Keratinocyte (primary cell): ENCODE measurements around the gene PARD3B. TPM values are rescaled to one million over a fixed set of nuclear protein-coding genes. Genes with fewer than 3 reads are reported as not detected.
A peak's percentile ranks its signal among the peaks of the same experiment; 100 is the strongest.

Experiments
- DNase-seq: peaks from one replicate; pipeline ENCODE4 v3.0.0-alpha.2; 2011; ENCODE audit warnings: low read depth, missing footprints, low spot score
- FAIRE-seq: peaks from 2 replicates; lab custom pipeline; 2011; peaks lifted over from hg19 to GRCh38; lab: Jason Lieb, UNC
- H2AFZ ChIP-seq: 2 replicates; pipeline ENCODE4 v1.6.0; 2012; ENCODE audit warnings: low read length, control low read depth, inconsistent platforms; ENCODE audit not compliant: control insufficient read depth
- H3K27ac ChIP-seq: 2 replicates; pipeline ENCODE4 v1.5.1; 2011; ENCODE audit warnings: low read length; ENCODE audit not compliant: control insufficient read depth, insufficient read depth
- H3K27me3 ChIP-seq: 3 replicates; pipeline ENCODE4 v1.6.0; 2011; ENCODE audit warnings: low read length; ENCODE audit not compliant: control insufficient read depth, insufficient read depth; ENCODE audit errors: extremely low read depth
- H3K36me3 ChIP-seq, 2 experiments: 2 replicates in 1 of 2; 3 replicates in 1 of 2; pipeline ENCODE4 v1.5.1; 2011; ENCODE audit warnings: low read length in 2 of 2, mild to moderate bottlenecking in 1 of 2; ENCODE audit not compliant: control insufficient read depth in 2 of 2, insufficient read depth in 2 of 2; ENCODE audit errors: extremely low read depth in 1 of 2
- H3K4me1 ChIP-seq: 3 replicates; pipeline ENCODE4 v1.5.1; 2011; ENCODE audit warnings: low read length; ENCODE audit not compliant: control insufficient read depth, insufficient read depth; ENCODE audit errors: extremely low read depth
- H3K4me2 ChIP-seq: 3 replicates; pipeline ENCODE4 v1.6.0; 2011; ENCODE audit warnings: low read depth, low read length; ENCODE audit not compliant: control insufficient read depth, insufficient read depth; ENCODE audit errors: extremely low read depth
- H3K4me3 ChIP-seq, 3 experiments: fragments of 200-600 bp in 1 of 3; sonication (generic) in 1 of 3; 2 replicates in 2 of 3; 3 replicates in 1 of 3; pipeline ENCODE4 v1.5.1; 2011 to 2016; ENCODE audit warnings: low read length in 3 of 3, mild to moderate bottlenecking in 3 of 3, control low read depth in 2 of 3, inconsistent platforms in 1 of 3, low read depth in 1 of 3, mixed read lengths in 1 of 3, mixed run types in 1 of 3, moderate library complexity in 1 of 3; ENCODE audit not compliant: control insufficient read depth in 2 of 3, insufficient read depth in 2 of 3; ENCODE audit errors: extremely low read depth in 1 of 3
- H3K79me2 ChIP-seq: 2 replicates; pipeline ENCODE4 v1.6.0; 2012; ENCODE audit warnings: low read length; ENCODE audit not compliant: control insufficient read depth, insufficient read depth
- H3K9ac ChIP-seq: 3 replicates; pipeline ENCODE4 v1.6.0; 2011; ENCODE audit warnings: low read length; ENCODE audit not compliant: control insufficient read depth, insufficient read depth; ENCODE audit errors: extremely low read depth
- H3K9me1 ChIP-seq: 3 replicates; pipeline ENCODE4 v1.6.0; 2011; ENCODE audit warnings: low read length; ENCODE audit not compliant: control insufficient read depth, insufficient read depth; ENCODE audit errors: extremely low read depth
- H3K9me3 ChIP-seq: 2 replicates; pipeline ENCODE4 v1.5.1; 2012; ENCODE audit warnings: low read depth, low read length; ENCODE audit not compliant: control insufficient read depth
- H4K20me1 ChIP-seq: 3 replicates; pipeline ENCODE4 v1.6.0; 2011; ENCODE audit warnings: low read length; ENCODE audit not compliant: control insufficient read depth, insufficient read depth; ENCODE audit errors: extremely low read depth
- EZH2 ChIP-seq: IDR thresholded peaks from one replicate; pipeline ENCODE4 v1.6.1; 2012; ENCODE audit warnings: inconsistent platforms, mild to moderate bottlenecking, low read length, moderate library complexity
- dilution Hi-C: fragments of 300-500 bp; cut with MboI; formaldehyde crosslinking; loops from one replicate; pipeline ENCODE4 v1.7.0; 2020; ENCODE audit warnings: low sequenced_read_pairs; ENCODE audit not compliant: extremely low pct_ligation_motif_present
- polyA minus RNA-seq, 3 experiments: library from RNA; depleted of rRNA, polyadenylated mRNA; stranded (reverse); fragments of >200 nt; gene quantifications; 1 replicate in 1 of 3; 2 replicates in 1 of 3; 3 replicates in 1 of 3; pipeline ENCODE4 v1.2.3, GENCODE V29; 2011
- polyA plus RNA-seq, 5 experiments: library from polyadenylated mRNA; depleted of rRNA in 3 of 5; stranded (reverse) in 3 of 5; stranded (forward) in 1 of 5; unstranded in 1 of 5; fragments of >200 nt; gene quantifications; 1 replicate in 1 of 5; 2 replicates in 3 of 5; 3 replicates in 1 of 5; pipeline versions ENCODE4 v1.2.1 to v1.2.3, GENCODE V29; 2011 to 2012; ENCODE audit warnings: missing spikeins in 2 of 5, low read depth in 1 of 5, low replicate concordance in 1 of 5
- TF ChIP-seq, protein P1 (sequence below), 3 experiments: IDR thresholded peaks in 1 of 3; conservative IDR thresholded peaks in 1 of 3; optimal IDR thresholded peaks in 1 of 3; 2 replicates in 2 of 3; 3 replicates in 1 of 3; pipeline versions ENCODE3 to v1.5.1; 2011; ENCODE audit warnings: low read length in 3 of 3, mild to moderate bottlenecking in 3 of 3, moderate library complexity in 2 of 3, control low read depth in 1 of 3, inconsistent platforms in 1 of 3; ENCODE audit not compliant: insufficient read depth in 2 of 3; ENCODE audit errors: extremely low read depth in 1 of 3

The PARD3B gene, protein sequence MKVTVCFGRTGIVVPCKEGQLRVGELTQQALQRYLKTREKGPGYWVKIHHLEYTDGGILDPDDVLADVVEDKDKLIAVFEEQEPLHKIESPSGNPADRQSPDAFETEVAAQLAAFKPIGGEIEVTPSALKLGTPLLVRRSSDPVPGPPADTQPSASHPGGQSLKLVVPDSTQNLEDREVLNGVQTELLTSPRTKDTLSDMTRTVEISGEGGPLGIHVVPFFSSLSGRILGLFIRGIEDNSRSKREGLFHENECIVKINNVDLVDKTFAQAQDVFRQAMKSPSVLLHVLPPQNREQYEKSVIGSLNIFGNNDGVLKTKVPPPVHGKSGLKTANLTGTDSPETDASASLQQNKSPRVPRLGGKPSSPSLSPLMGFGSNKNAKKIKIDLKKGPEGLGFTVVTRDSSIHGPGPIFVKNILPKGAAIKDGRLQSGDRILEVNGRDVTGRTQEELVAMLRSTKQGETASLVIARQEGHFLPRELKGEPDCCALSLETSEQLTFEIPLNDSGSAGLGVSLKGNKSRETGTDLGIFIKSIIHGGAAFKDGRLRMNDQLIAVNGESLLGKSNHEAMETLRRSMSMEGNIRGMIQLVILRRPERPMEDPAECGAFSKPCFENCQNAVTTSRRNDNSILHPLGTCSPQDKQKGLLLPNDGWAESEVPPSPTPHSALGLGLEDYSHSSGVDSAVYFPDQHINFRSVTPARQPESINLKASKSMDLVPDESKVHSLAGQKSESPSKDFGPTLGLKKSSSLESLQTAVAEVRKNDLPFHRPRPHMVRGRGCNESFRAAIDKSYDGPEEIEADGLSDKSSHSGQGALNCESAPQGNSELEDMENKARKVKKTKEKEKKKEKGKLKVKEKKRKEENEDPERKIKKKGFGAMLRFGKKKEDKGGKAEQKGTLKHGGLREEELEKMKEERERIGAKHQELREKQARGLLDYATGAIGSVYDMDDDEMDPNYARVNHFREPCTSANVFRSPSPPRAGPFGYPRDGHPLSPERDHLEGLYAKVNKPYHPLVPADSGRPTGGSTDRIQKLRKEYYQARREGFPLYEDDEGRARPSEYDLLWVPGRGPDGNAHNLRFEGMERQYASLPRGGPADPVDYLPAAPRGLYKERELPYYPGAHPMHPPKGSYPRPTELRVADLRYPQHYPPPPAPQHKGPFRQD (N-terminal part only)
- polyA plus RNA-seq (0.77 to 1.4 TPM (median 1.2 TPM) in 3 replicates), polyA minus RNA-seq (0.59 to 5.6 TPM (median 5.1 TPM) in 3 replicates)
- polyA plus RNA-seq (2011; ENCODE audit: low read depth): 4.7 TPM
- polyA plus RNA-seq (2011; cell fraction: cytosol; rRNA removed): 1.1 and 1.6 TPM in 2 replicates
- 2.7 and 3.0 TPM in 2 replicates for polyA plus RNA-seq (2011; cell fraction: nucleus; rRNA removed)
- polyA plus RNA-seq (2012; ENCODE audit: low replicate concordance): 0.95 and 1.6 TPM in 2 replicates
- polyA minus RNA-seq (2011; cell fraction: cytosol; rRNA and poly(A)+ RNA removed): 3.6 TPM
- 9.0 and 18.9 TPM in 2 replicates for polyA minus RNA-seq (2011; cell fraction: nucleus; rRNA and poly(A)+ RNA removed)

DNA sequence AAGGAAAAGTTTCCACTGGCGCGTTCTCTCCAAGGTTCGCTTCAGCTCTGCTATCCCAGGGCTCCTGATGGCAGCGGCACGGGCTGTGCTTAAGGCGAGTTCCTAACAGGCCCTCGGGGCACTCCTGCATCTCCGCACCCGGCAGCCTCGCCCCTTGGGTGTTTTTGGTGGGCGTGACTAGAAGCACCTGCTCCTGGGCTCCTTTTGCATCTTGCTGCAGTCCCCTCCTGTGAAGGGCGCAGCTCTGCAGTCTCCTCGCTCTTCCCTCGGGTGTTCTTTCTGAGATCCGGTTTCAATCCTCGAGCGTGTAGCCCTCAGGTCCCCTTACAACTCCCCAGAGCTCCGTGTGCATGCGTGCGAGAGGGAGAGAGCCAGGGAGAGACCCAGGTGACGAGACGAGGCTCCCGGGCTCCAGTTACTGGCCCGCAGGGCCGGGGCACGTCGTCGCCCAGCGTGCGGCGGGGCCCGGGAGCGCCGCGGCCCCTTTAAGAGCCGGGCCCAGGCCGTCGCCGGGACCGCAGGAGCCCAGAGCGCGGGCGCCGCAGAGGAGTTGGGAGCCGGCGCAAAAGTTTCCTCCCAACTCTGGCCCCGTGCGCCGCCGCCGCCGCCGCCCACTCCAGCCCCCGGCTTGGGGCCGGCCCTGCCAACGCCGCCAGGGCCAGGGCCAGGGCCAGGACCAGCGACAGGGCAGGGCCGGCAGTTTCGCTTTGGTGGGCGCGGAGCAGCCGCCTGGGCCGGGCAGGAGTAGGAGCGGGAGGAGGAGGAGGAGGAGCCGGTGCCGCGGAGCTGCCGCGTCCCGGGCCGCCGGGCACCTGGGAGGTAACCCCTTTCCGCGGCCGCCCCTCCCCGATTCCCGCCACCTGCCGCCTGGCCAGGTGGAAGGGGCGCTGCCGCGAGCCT, at the start of gene PARD3B:
TSS of gene PARD3B (plus strand) at position 515 of the 900 bp plus-strand sequence. CDS start 525 bp downstream, outside the sequence.
- dilution Hi-C loops: no loop called here
- no peaks in the 10 kb centered on the region for H3K79me2 ChIP-seq
- TF ChIP-seq, protein P1, sequence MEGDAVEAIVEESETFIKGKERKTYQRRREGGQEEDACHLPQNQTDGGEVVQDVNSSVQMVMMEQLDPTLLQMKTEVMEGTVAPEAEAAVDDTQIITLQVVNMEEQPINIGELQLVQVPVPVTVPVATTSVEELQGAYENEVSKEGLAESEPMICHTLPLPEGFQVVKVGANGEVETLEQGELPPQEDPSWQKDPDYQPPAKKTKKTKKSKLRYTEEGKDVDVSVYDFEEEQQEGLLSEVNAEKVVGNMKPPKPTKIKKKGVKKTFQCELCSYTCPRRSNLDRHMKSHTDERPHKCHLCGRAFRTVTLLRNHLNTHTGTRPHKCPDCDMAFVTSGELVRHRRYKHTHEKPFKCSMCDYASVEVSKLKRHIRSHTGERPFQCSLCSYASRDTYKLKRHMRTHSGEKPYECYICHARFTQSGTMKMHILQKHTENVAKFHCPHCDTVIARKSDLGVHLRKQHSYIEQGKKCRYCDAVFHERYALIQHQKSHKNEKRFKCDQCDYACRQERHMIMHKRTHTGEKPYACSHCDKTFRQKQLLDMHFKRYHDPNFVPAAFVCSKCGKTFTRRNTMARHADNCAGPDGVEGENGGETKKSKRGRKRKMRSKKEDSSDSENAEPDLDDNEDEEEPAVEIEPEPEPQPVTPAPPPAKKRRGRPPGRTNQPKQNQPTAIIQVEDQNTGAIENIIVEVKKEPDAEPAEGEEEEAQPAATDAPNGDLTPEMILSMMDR (optimal IDR thresholded peaks at IDR 0.05 in 1 of 3, IDR thresholded peaks at IDR 0.05 in 1 of 3, conservative IDR thresholded peaks at IDR 0.05 in 1 of 3; ENCODE audit: extremely low read depth in 1 of 3, insufficient read depth in 2 of 3, low read length in 3 of 3): no peak
- no peak for TF ChIP-seq EZH2
- H3K9ac ChIP-seq: peak within 1 kb of the TSS; percentile 57
- no peak for FAIRE-seq
- H4K20me1 ChIP-seq: no peaks in the 10 kb centered on the region
- H3K4me2 ChIP-seq: peak within 1 kb of the TSS; percentile 93
- no peaks in the 10 kb centered on the region for H3K9me3 ChIP-seq
- no peaks in the 10 kb centered on the region for H3K27me3 ChIP-seq
- no peak for DNase-seq
- H3K27ac ChIP-seq: no peak within 1 kb of the TSS
- no peaks in the 10 kb centered on the region for H3K36me3 ChIP-seq
- peak within 1 kb of the TSS; percentile 74 for H2AFZ ChIP-seq
- H3K9me1 ChIP-seq: no peaks in the 10 kb centered on the region
- H3K4me3 ChIP-seq: peak within 1 kb of the TSS; percentile 66 to 73 (median 72)
- H3K4me1 ChIP-seq: peaks cover 8% of the 10 kb centered on the region
